ENCODE measurements around the gene CCDC39.

CCDC39 gene

GRCh38 chr3:180679178-180680096 lies at the start of gene CCDC39:
Gene CCDC39, minus strand, starts transcription at chr3:180679489. Its CDS starts 109 bp downstream, at chr3:180679380.
- FAIRE-seq, result no peak

- FAIRE-seq, result no peak
Measured at GRCh38 chr3:180720012-180720411, 40.7 kb upstream of the CCDC39 start.

GRCh38 chr3:180707896-180708295 lies 28.6 kb upstream of the CCDC39 start:
- FAIRE-seq, result no peak

GRCh38 chr3:180705619-180706018 lies 26.3 kb upstream of the CCDC39 start:
- FAIRE-seq, result no peak

GRCh38 chr3:180704532-180704931 lies 25.2 kb upstream of the CCDC39 start:
- FAIRE-seq, result no peak

GRCh38 chr3:180700941-180701340 lies 21.7 kb upstream of the CCDC39 start:
- no peak for FAIRE-seq

- no peak for FAIRE-seq
Measured at GRCh38 chr3:180698760-180699270, 19.5 kb upstream of the CCDC39 start.

GRCh38 chr3:180694321-180694720 lies 15.0 kb upstream of the CCDC39 start:
- no peak for FAIRE-seq

- FAIRE-seq, result no peak
Measured at GRCh38 chr3:180693656-180694055, 14.4 kb upstream of the CCDC39 start.

GRCh38 chr3:180690061-180690460 lies 10.8 kb upstream of the CCDC39 start:
- FAIRE-seq, result no peak

- FAIRE-seq, result no peak
Measured at GRCh38 chr3:180684807-180685206, 5.5 kb upstream of the CCDC39 start.

- no peak for FAIRE-seq
Measured at GRCh38 chr3:180683816-180684215, 4.5 kb upstream of the CCDC39 start.

GRCh38 chr3:180680097-180680430 lies 775 bp upstream of the CCDC39 start:
- no peak for FAIRE-seq

GRCh38 chr3:180678231-180678630 lies 1.1 kb downstream of the CCDC39 start:
- FAIRE-seq, result no peak

GRCh38 chr3:180661444-180661843 lies 17.8 kb downstream of the CCDC39 start:
- FAIRE-seq, result no peak

- FAIRE-seq, result no peak
Measured at GRCh38 chr3:180657094-180657493, 22.2 kb downstream of the CCDC39 start.

- FAIRE-seq, result no peak
Measured at GRCh38 chr3:180656406-180656805, 22.9 kb downstream of the CCDC39 start.

- no peak for FAIRE-seq
Measured at GRCh38 chr3:180646187-180646790, 33.0 kb downstream of the CCDC39 start.

GRCh38 chr3:180640987-180641386 lies 38.3 kb downstream of the CCDC39 start:
- no peak for FAIRE-seq

- no peak for FAIRE-seq
Measured at GRCh38 chr3:180633722-180634121, 45.6 kb downstream of the CCDC39 start.

GRCh38 chr3:180631317-180631716 lies 48.0 kb downstream of the CCDC39 start:
- no peak for FAIRE-seq

GRCh38 chr3:180630371-180630770 lies 48.9 kb downstream of the CCDC39 start:
- FAIRE-seq, result no peak

GRCh38 chr3:180626844-180627243 lies 52.4 kb downstream of the CCDC39 start:
- no peak for FAIRE-seq

GRCh38 chr3:180624714-180625113 lies 54.6 kb downstream of the CCDC39 start:
- no peak for FAIRE-seq
